ENCODE data around the gene ELMOD1. TPM values are rescaled to one million over a fixed set of nuclear protein-coding genes. Genes with fewer than 3 reads are reported as not detected.
"Not testable (repeated sequence)": the region's sequence is repeated elsewhere in the genome, so short reads cannot be mapped to it uniquely, and the experiment has no call there.

Gene ELMOD1
- total and polyA plus RNA-seq, 9 donors = 1.9 to 11.4 (median 4.8) TPM

GRCh38 chr11:107564877-107565218 is 26.1 kb upstream of the ELMOD1 start:
- H3K36me3 ChIP-seq (ENCODE audit: control insufficient read depth, insufficient read depth, low read length) = no peaks in the 10 kb centered on the region
- H3K4me3 ChIP-seq (ENCODE audit: low read length) = peak overlapping the region; percentile 74
- 20% methylated on average over 3 of the region's 6 CpGs for WGBS (ENCODE audit: insufficient coverage)
- no peaks in the 10 kb centered on the region for H3K27me3 ChIP-seq (ENCODE audit: control insufficient read depth, insufficient read depth, low read length)
- H3K9me3 ChIP-seq (replicated peaks; ENCODE audit: control insufficient read depth, low read depth, low read length) = no peaks in the 10 kb centered on the region
- H3K4me1 ChIP-seq (ENCODE audit: control insufficient read depth, insufficient read depth, low read length) = peaks cover 4% of the 10 kb centered on the region
- H3K27ac ChIP-seq (ENCODE audit: low read length) = peak overlapping the region; percentile 59
- no peak for DNase-seq

- Histone ChIP-seq H3K4me1 (ENCODE audit: control insufficient read depth, insufficient read depth, low read length) (peaks cover 4% of the 10 kb centered on the region), H3K9me3 (replicated peaks; ENCODE audit: control insufficient read depth, low read depth, low read length) (no peaks in the 10 kb centered on the region), H3K36me3 (ENCODE audit: control insufficient read depth, insufficient read depth, low read length) (no peaks in the 10 kb centered on the region), H3K4me3 (ENCODE audit: low read length) (peak within 1 kb of the TSS; percentile 74), H3K27ac (ENCODE audit: low read length) (peak within 1 kb of the TSS; percentile 59), H3K27me3 (ENCODE audit: control insufficient read depth, insufficient read depth, low read length) (no peaks in the 10 kb centered on the region)
- WGBS (ENCODE audit: insufficient coverage) = 0% methylated on average over 25 of the region's 32 CpGs
- peak; percentile 89 for DNase-seq
These were observed 25.6 kb upstream of the ELMOD1 start, which contains the start of gene ALKBH8 for GRCh38 chr11:107565219-107565937. TSS of gene ALKBH8 (minus strand) at chr11:107565735. CDS start at chr11:107560893, 4,842 bp downstream.

DNA sequence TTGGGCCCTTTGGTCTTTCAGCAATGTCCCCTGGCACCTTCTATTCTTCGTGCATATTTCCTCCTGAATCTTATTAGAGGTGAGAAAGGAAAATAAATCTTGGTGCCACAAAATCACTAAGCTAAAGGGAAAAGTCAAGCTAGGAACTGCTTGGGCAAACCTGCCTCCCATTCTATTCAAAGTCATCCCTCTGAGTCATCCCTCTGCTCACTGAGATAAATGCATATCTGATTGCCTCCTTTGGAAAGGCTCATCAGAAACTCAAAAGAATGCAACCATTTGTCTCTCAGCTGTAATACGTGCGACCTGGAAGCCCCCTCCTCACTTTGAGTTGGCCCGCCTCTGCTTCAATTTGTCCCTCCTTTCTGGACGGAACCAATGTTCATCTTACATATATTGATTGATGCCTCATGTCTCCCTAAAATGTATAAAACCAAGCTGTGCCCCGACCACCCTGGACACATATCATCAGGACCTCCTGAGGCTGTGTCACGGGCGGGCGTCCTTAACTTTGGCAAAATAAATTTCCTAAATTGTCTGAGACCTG is 24.9 kb upstream of the ELMOD1 start:
- not testable (repeated sequence) for H3K36me3 ChIP-seq (ENCODE audit: control insufficient read depth, insufficient read depth, low read length); H3K9me3 ChIP-seq (replicated peaks; ENCODE audit: control insufficient read depth, low read depth, low read length); H3K27me3 ChIP-seq (ENCODE audit: control insufficient read depth, insufficient read depth, low read length); DNase-seq; H3K4me1 ChIP-seq (ENCODE audit: control insufficient read depth, insufficient read depth, low read length)
- Histone ChIP-seq H3K27ac (ENCODE audit: low read length) (peak overlapping the region; percentile 59), H3K4me3 (ENCODE audit: low read length) (peak overlapping the region; percentile 74)
- 60% methylated on average over 7 of the region's 9 CpGs for WGBS (ENCODE audit: insufficient coverage)

DNA sequence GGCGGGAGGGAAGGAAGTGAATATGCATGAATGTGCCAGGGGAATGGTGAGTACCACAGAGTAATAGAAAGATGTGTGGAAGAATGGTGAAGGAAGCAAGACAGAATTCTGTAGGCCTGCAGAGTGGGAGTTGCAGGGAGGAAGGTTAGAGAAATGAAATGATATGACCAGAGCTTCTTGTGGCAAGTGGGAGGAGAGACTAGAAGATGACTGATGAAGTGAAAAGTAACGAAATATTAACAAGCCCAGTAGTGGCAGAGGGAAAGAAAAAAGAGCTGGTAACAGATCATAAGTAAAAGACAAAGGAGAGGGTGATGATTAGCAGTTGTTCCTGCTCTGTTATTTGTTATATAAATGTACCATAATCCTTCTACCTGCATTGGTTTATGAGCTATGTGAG is 24.4 kb upstream of the ELMOD1 start:
- DNase-seq = no peak
- 66% methylated on average over 2 of the region's 2 CpGs for WGBS (ENCODE audit: insufficient coverage)
- Histone ChIP-seq H3K27me3 (ENCODE audit: control insufficient read depth, insufficient read depth, low read length) (no peaks in the 10 kb centered on the region), H3K9me3 (replicated peaks; ENCODE audit: control insufficient read depth, low read depth, low read length) (no peaks in the 10 kb centered on the region), H3K4me1 (ENCODE audit: control insufficient read depth, insufficient read depth, low read length) (peaks cover 4% of the 10 kb centered on the region), H3K27ac (ENCODE audit: low read length) (no peak overlapping the region), H3K4me3 (ENCODE audit: low read length) (no peak overlapping the region), H3K36me3 (ENCODE audit: control insufficient read depth, insufficient read depth, low read length) (no peaks in the 10 kb centered on the region)

DNA sequence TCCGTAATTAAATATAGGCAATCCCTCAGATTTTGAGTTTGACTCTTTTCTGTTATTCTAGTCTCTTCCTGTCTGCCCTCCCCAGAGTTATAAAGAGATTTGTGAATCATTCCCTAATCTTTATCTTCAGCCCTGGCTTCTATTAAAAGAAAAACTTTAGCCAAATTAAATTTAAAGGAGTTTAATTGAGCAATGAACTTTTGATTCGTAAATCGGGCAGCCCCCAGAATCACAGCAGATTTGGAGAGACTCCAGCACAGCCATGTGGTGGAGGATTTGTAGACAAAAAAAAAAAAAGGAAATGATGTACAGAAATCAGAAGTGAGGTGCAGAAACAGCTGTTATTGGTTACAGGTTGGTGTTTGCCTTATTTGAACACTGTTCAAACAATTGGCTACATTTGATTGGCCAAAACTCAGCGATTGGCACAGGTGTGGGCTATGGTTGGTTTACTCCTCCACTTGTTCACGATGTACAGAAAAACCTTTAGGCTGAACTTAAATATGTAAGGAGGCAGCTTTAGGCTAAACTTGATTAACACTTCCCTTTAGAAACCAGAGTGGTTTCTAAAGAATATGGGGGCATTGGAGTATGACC is 23.1 kb upstream of the ELMOD1 start:
- Histone ChIP-seq H3K4me3 (ENCODE audit: low read length) (no peak overlapping the region), H3K9me3 (replicated peaks; ENCODE audit: control insufficient read depth, low read depth, low read length) (no peaks in the 10 kb centered on the region), H3K4me1 (ENCODE audit: control insufficient read depth, insufficient read depth, low read length) (peaks cover 4% of the 10 kb centered on the region), H3K27ac (ENCODE audit: low read length) (no peak overlapping the region), H3K36me3 (ENCODE audit: control insufficient read depth, insufficient read depth, low read length) (no peaks in the 10 kb centered on the region), H3K27me3 (ENCODE audit: control insufficient read depth, insufficient read depth, low read length) (no peaks in the 10 kb centered on the region)
- 40% methylated on average over 2 of the region's 5 CpGs for WGBS (ENCODE audit: insufficient coverage)
- DNase-seq = no peak

DNA sequence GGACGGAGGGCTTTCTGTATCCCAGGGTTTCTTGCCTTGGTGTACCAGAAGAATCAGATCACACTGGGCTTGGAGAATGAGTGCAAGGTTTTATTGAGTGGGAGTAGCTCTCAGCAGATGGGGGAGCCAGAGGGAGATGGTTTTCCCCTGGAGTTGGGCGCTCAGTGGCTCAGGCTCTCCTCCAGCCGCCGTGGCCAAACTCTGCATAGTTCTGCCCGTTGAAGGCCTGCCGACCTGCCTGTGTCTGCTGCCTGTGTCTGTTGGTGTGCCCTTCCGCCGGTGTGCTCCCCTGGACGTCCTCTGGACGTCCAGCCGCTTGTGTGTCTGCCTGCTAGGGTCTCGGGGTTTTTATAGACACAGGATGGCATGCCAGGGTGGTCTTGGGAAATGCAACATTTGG is 20.9 kb upstream of the ELMOD1 start:
- H3K36me3 ChIP-seq (ENCODE audit: control insufficient read depth, insufficient read depth, low read length) = no peaks in the 10 kb centered on the region
- H3K9me3 ChIP-seq (replicated peaks; ENCODE audit: control insufficient read depth, low read depth, low read length) = no peaks in the 10 kb centered on the region
- H3K4me1 ChIP-seq (ENCODE audit: control insufficient read depth, insufficient read depth, low read length) = no peaks in the 10 kb centered on the region
- no peaks in the 10 kb centered on the region for H3K27me3 ChIP-seq (ENCODE audit: control insufficient read depth, insufficient read depth, low read length)
- no peak overlapping the region for H3K27ac ChIP-seq (ENCODE audit: low read length)
- WGBS (ENCODE audit: insufficient coverage) = 73% methylated on average over 11 of the region's 12 CpGs
- no peak overlapping the region for H3K4me3 ChIP-seq (ENCODE audit: low read length)
- no peak for DNase-seq

DNA sequence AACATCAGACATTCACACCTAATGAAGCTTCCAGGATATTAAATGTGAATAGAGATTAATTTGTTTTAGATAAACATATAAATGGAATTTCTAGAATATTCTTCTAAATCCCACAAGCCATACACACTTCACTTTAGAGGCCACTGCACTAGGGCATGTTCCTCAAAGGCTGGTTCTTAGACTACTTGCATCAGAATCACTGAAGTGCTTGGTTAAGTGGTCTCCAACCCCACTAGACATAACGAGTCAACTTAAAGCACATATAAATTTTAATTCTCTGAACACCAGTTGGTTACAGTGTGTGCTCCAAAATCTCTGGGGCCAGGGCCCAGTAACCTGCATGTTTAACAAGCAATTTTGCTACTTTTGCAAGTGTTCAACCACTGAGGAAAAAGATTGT is 17.5 kb upstream of the ELMOD1 start:
- DNase-seq = no peak
- Histone ChIP-seq H3K4me1 (ENCODE audit: control insufficient read depth, insufficient read depth, low read length) (no peaks in the 10 kb centered on the region), H3K27ac (ENCODE audit: low read length) (no peak overlapping the region), H3K27me3 (ENCODE audit: control insufficient read depth, insufficient read depth, low read length) (no peaks in the 10 kb centered on the region), H3K36me3 (ENCODE audit: control insufficient read depth, insufficient read depth, low read length) (no peaks in the 10 kb centered on the region), H3K4me3 (ENCODE audit: low read length) (no peak overlapping the region), H3K9me3 (replicated peaks; ENCODE audit: control insufficient read depth, low read depth, low read length) (no peaks in the 10 kb centered on the region)
- no CpG with 5 or more reads among the region's 1 CpG for WGBS (ENCODE audit: insufficient coverage)

DNA sequence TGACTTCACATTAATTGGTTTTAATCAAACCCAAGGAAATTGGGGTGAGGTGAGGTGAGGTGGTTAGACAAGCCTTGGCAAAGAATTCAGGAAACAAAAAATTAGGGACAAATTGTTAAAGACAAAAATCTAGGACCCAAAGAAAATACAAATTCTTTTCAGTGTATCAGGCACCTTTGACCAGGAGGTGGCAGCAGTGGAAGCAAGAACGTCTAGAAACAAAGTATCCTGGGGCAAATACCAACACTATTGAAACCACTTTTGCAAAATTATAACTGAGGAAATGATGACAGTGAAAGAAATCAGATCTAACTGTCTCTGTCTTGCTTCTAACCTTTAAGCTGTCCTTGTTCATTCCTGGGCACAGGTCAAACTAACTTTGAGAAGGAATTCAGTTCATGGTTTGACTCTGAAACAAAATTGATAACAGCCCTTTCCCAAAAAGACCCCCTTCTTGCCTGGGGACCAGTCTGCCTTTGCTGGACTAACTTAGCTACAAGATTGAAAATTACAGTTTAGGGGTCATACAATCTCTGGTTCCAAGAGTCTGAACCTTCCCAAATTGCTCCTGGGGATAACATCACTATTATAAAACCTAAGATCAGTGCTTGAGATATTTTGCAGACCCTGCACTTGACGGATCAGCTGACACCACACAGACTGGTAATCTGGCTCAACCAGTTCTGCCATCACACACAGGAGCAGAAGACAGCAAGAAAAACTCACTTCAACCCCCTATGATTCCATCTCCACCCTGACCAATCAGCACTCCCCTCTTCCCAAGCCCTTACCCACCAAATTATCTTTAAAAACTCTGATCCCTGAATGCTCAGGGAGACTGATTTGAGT is 14.2 kb upstream of the ELMOD1 start:
- H3K4me1 ChIP-seq (ENCODE audit: control insufficient read depth, insufficient read depth, low read length); H3K27ac ChIP-seq (ENCODE audit: low read length); H3K27me3 ChIP-seq (ENCODE audit: control insufficient read depth, insufficient read depth, low read length); H3K36me3 ChIP-seq (ENCODE audit: control insufficient read depth, insufficient read depth, low read length); H3K9me3 ChIP-seq (replicated peaks; ENCODE audit: control insufficient read depth, low read depth, low read length); H3K4me3 ChIP-seq (ENCODE audit: low read length): not testable (repeated sequence)
- 100% methylated on average over 1 of the region's 2 CpGs for WGBS (ENCODE audit: insufficient coverage)
- peak; percentile 57 for DNase-seq

DNA sequence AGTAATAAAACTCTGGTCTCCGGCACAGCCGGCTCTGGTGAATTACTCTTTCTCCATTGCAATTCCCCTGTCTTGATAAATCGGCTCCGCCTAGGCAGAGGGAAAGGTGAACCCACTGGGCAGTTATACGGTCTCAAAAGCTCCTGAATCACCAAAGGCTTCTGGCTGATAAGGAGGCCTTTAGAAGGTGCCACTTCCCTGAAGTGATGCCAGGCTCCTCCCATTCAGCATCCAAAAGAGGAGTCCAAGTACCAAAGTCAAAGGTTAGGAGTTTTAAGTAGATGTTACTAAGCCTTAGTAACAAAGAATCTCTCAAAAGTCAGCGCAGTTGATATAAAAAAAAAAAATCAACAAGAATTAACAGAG is 13.6 kb upstream of the ELMOD1 start:
- no peaks in the 10 kb centered on the region for H3K9me3 ChIP-seq (replicated peaks; ENCODE audit: control insufficient read depth, low read depth, low read length)
- no peak overlapping the region for H3K27ac ChIP-seq (ENCODE audit: low read length)
- H3K36me3 ChIP-seq (ENCODE audit: control insufficient read depth, insufficient read depth, low read length) = no peaks in the 10 kb centered on the region
- no peaks in the 10 kb centered on the region for H3K27me3 ChIP-seq (ENCODE audit: control insufficient read depth, insufficient read depth, low read length)
- H3K4me1 ChIP-seq (ENCODE audit: control insufficient read depth, insufficient read depth, low read length) = no peaks in the 10 kb centered on the region
- WGBS (ENCODE audit: insufficient coverage) = 55% methylated on average over 2 of the region's 6 CpGs
- H3K4me3 ChIP-seq (ENCODE audit: low read length) = no peak overlapping the region
- no peak for DNase-seq

GRCh38 chr11:107579169-107579568 is 11.8 kb upstream of the ELMOD1 start:
- H3K27me3 ChIP-seq (ENCODE audit: control insufficient read depth, insufficient read depth, low read length); H3K36me3 ChIP-seq (ENCODE audit: control insufficient read depth, insufficient read depth, low read length); H3K4me3 ChIP-seq (ENCODE audit: low read length); H3K4me1 ChIP-seq (ENCODE audit: control insufficient read depth, insufficient read depth, low read length); DNase-seq; H3K9me3 ChIP-seq (replicated peaks; ENCODE audit: control insufficient read depth, low read depth, low read length); H3K27ac ChIP-seq (ENCODE audit: low read length): not testable (repeated sequence)
- no CpG with 5 or more reads among the region's 2 CpGs for WGBS (ENCODE audit: insufficient coverage)
